ENCODE results near the gene POFUT2.

Gene POFUT2

GRCh38 chr21:45279446-45280177, 8.1 kb downstream of the POFUT2 start:
- TF ChIP-seq FOXM1 (IDR thresholded peaks at IDR 0.05; ENCODE audit: borderline replicate concordance, low read depth) (no peak), TEAD4 (IDR thresholded peaks at IDR 0.05) (no peak), EGR1 (IDR thresholded peaks at IDR 0.05) (no peak), EP300 (IDR thresholded peaks at IDR 0.05; ENCODE audit: borderline replicate concordance) (no peak), TAF1 (IDR thresholded peaks at IDR 0.05; ENCODE audit: low read depth) (no peak), REST (IDR thresholded peaks at IDR 0.05; ENCODE audit: low read depth) (no peak), RAD21 (IDR thresholded peaks at IDR 0.05; ENCODE audit: low read depth) (no peak), ZBTB7A (IDR thresholded peaks at IDR 0.05; ENCODE audit: low read depth) (no peak), CEBPB (IDR thresholded peaks at IDR 0.05) (no peak), TCF12 (IDR thresholded peaks at IDR 0.05; ENCODE audit: low read depth) (no peak), CREB1 (IDR thresholded peaks at IDR 0.05; ENCODE audit: low read depth) (no peak), MAX (IDR thresholded peaks at IDR 0.05) (no peak), USF1 (IDR thresholded peaks at IDR 0.05) (no peak), YY1 (IDR thresholded peaks at IDR 0.05; ENCODE audit: low read depth) (no peak), NFIC (IDR thresholded peaks at IDR 0.05) (no peak)

GRCh38 chr21:45278156-45278911, 9.4 kb downstream of the POFUT2 start:
- no peak for TF ChIP-seq RAD21 (IDR thresholded peaks at IDR 0.05; ENCODE audit: low read depth)
- no peak for TF ChIP-seq MAX (IDR thresholded peaks at IDR 0.05)
- TF ChIP-seq YY1 (IDR thresholded peaks at IDR 0.05; ENCODE audit: low read depth), result no peak

- TF ChIP-seq RAD21 (IDR thresholded peaks at IDR 0.05; ENCODE audit: low read depth), result no peak
- no peak for TF ChIP-seq MAX (IDR thresholded peaks at IDR 0.05)
- no peak for TF ChIP-seq TAF1 (IDR thresholded peaks at IDR 0.05; ENCODE audit: low read depth)
Observed at GRCh38 chr21:45277101-45278045, 10.3 kb downstream of the POFUT2 start.

- TF ChIP-seq TAF1 (IDR thresholded peaks at IDR 0.05; ENCODE audit: low read depth) (no peak), EGR1 (IDR thresholded peaks at IDR 0.05) (no peak), NFIC (IDR thresholded peaks at IDR 0.05) (no peak), REST (IDR thresholded peaks at IDR 0.05; ENCODE audit: low read depth) (no peak), CREB1 (IDR thresholded peaks at IDR 0.05; ENCODE audit: low read depth) (no peak), YY1 (IDR thresholded peaks at IDR 0.05; ENCODE audit: low read depth) (no peak), ZBTB7A (IDR thresholded peaks at IDR 0.05; ENCODE audit: low read depth) (no peak), RAD21 (IDR thresholded peaks at IDR 0.05; ENCODE audit: low read depth) (no peak), MAX (IDR thresholded peaks at IDR 0.05) (no peak), CEBPB (IDR thresholded peaks at IDR 0.05) (no peak), TEAD4 (IDR thresholded peaks at IDR 0.05) (no peak), FOXM1 (IDR thresholded peaks at IDR 0.05; ENCODE audit: borderline replicate concordance, low read depth) (no peak), USF1 (IDR thresholded peaks at IDR 0.05) (no peak), EP300 (IDR thresholded peaks at IDR 0.05; ENCODE audit: borderline replicate concordance) (no peak), TCF12 (IDR thresholded peaks at IDR 0.05; ENCODE audit: low read depth) (no peak)
Observed at GRCh38 chr21:45276596-45276995, 11.1 kb downstream of the POFUT2 start.

Data from Ishikawa (cell line).